GM12878 (cell line): ENCODE data around the gene MYO3B. TPM values are rescaled to one million over a fixed set of nuclear protein-coding genes. Genes with fewer than 3 reads are reported as not detected.

Experiments used
- ATAC-seq: fragments of 200-7000 bp; cut with Tn5 transposase; 3 replicates; pipeline ENCODE4 v1.9.1; 2020; ENCODE audit warnings: mild to moderate bottlenecking, moderate library complexity
- BruUV-seq: library from RNA; stranded (reverse); fragments of 400-500 nt; replicated peaks from 2 replicates; lab custom pipeline; 2021; lab: Mats Ljungman, UMichigan
- CTCF ChIA-PET: fragments of 300-600 bp; sonication (Branson Sonifier 250); formaldehyde crosslinking; extraction: SDS; loops from one replicate; lab custom pipeline; 2021; ENCODE audit warnings: inconsistent platforms; lab: Yijun Ruan, JAX
- POLR2A ChIA-PET: fragments of 350-600 bp; formaldehyde crosslinking; extraction: SDS; loops from one replicate; lab custom pipeline; 2021; ENCODE audit warnings: inconsistent platforms; lab: Charles Lee
- RAD21 ChIA-PET: fragments of 300-600 bp; sonication (Branson Sonifier 250); formaldehyde crosslinking; loops from one replicate; lab custom pipeline; 2023; ENCODE audit warnings: antibody characterized with exemption; ENCODE audit not compliant: unreplicated experiment; lab: Charles Lee
- SMC1A ChIA-PET: fragments of 300-600 bp; sonication (Branson Sonifier 250); formaldehyde crosslinking; loops from one replicate; lab custom pipeline; 2023; ENCODE audit not compliant: unreplicated experiment, uncharacterized antibody; lab: Charles Lee
- DNase-seq: peaks from one replicate; pipeline ENCODE4 v3.0.0-alpha.2; 2011; ENCODE audit warnings: low read depth, low spot score
- FAIRE-seq: peaks from 3 replicates; lab custom pipeline; 2011; peaks lifted over from hg19 to GRCh38; lab: Jason Lieb, UNC
- H2AFZ ChIP-seq: 2 replicates; pipeline ENCODE4 v1.6.0; 2011; ENCODE audit warnings: low read depth, low read length, control low read depth; ENCODE audit not compliant: control insufficient read depth
- H3K27ac ChIP-seq: 2 replicates; pipeline ENCODE4 v1.5.1; 2011; ENCODE audit warnings: control low read depth; ENCODE audit not compliant: control insufficient read depth, insufficient read depth
- H3K27me3 ChIP-seq, 2 experiments: replicated peaks in 1 of 2; 2 replicates each; pipeline versions ENCODE4 v1.6.0 to v1.6.1; 2011; ENCODE audit warnings: low read length in 1 of 2; ENCODE audit not compliant: control insufficient read depth in 2 of 2, insufficient read depth in 2 of 2
- H3K36me3 ChIP-seq, 2 experiments: 2 replicates each; pipeline ENCODE4 v1.5.1; 2011; ENCODE audit warnings: low read length in 1 of 2; ENCODE audit not compliant: control insufficient read depth in 2 of 2, insufficient read depth in 2 of 2
- H3K4me1 ChIP-seq: 2 replicates; pipeline ENCODE4 v1.6.1; 2011; ENCODE audit warnings: mild to moderate bottlenecking, low read length, moderate library complexity, mixed read lengths; ENCODE audit not compliant: control insufficient read depth, insufficient read depth
- H3K4me2 ChIP-seq: 2 replicates; pipeline ENCODE4 v1.6.0; 2011; ENCODE audit warnings: control low read depth; ENCODE audit not compliant: control insufficient read depth, insufficient read depth
- H3K4me3 ChIP-seq: fragments of 200-600 bp; sonication (generic); 2 replicates; pipeline ENCODE4 v1.5.1; 2016
- H3K79me2 ChIP-seq: 2 replicates; pipeline ENCODE4 v1.6.0; 2011; ENCODE audit warnings: low read length; ENCODE audit not compliant: control insufficient read depth, insufficient read depth
- H3K9ac ChIP-seq: 2 replicates; pipeline ENCODE4 v1.8.0; 2011; ENCODE audit warnings: low read length, control low read depth, mixed read lengths; ENCODE audit not compliant: control insufficient read depth, insufficient read depth
- H3K9me3 ChIP-seq: replicated peaks from 3 replicates; pipeline ENCODE4 v1.5.1; 2011; ENCODE audit warnings: mild to moderate bottlenecking, low read length; ENCODE audit not compliant: control insufficient read depth, insufficient read depth
- H4K20me1 ChIP-seq: 2 replicates; pipeline ENCODE4 v1.6.0; 2011; ENCODE audit not compliant: control insufficient read depth, insufficient read depth
- BRCA1 ChIP-seq: IDR thresholded peaks from 2 replicates; pipeline ENCODE4 v1.6.1; 2011; ENCODE audit warnings: low read depth, low read length, improper control_type of control experiment
- CEBPB ChIP-seq, 2 experiments: fragments of 150-350 bp in 1 of 2; IDR thresholded peaks; 2 replicates each; pipeline ENCODE4 v1.6.1; 2012 to 2014; ENCODE audit warnings: low read depth in 2 of 2, low read length in 2 of 2, borderline replicate concordance in 1 of 2, inconsistent platforms in 1 of 2
- EZH2 ChIP-seq: IDR thresholded peaks from 2 replicates; pipeline ENCODE4 v1.6.1; 2012; ENCODE audit warnings: low read depth, mild to moderate bottlenecking, control low read depth, inconsistent platforms, low read length, borderline replicate concordance; ENCODE audit not compliant: control insufficient read depth
- NBN ChIP-seq: fragments of 450-650 bp; IDR thresholded peaks from 2 replicates; pipeline ENCODE4 v1.6.1; 2016
- NFXL1 ChIP-seq: fragments of 450-650 bp; IDR thresholded peaks from 2 replicates; pipeline ENCODE4 v1.6.1; 2017; ENCODE audit warnings: antibody characterized with exemption, mild to moderate bottlenecking, borderline replicate concordance
- NFYA ChIP-seq: IDR thresholded peaks from 2 replicates; pipeline ENCODE4 v1.6.1; 2011; ENCODE audit warnings: low read depth, mild to moderate bottlenecking, low read length, improper control_type of control experiment, borderline replicate concordance
- PAX5 ChIP-seq: IDR thresholded peaks from 2 replicates; pipeline ENCODE4 v1.6.1; 2011; ENCODE audit warnings: low read depth, low read length, borderline replicate concordance
- ZNF384 ChIP-seq: IDR thresholded peaks from 2 replicates; pipeline ENCODE4 v1.6.1; 2012; ENCODE audit warnings: low read depth, mild to moderate bottlenecking, low read length, improper control_type of control experiment, borderline replicate concordance
- ZSCAN29 ChIP-seq: fragments of 450-650 bp; IDR thresholded peaks from 2 replicates; pipeline ENCODE4 v1.6.1; 2017; ENCODE audit warnings: mild to moderate bottlenecking, moderate library complexity
- WGBS: methylation state at CpG from one replicate; pipeline ENCODE4 v1.1.6; 2016; ENCODE audit warnings: low lambda C conversion rate; ENCODE audit not compliant: insufficient replicate concordance, insufficient coverage; ENCODE audit errors: missing lambda C conversion rate; 5-methylcytosine and 5-hydroxymethylcytosine counted together
- in situ Hi-C: fragments of 300-500 bp; cut with MboI; formaldehyde crosslinking; loops from 9 replicates; pipeline ENCODE4 v1.14.3; 2018; ENCODE audit warnings: mixed read lengths
- intact Hi-C: fragments of 100-400 bp; cut with micrococcal nuclease; formaldehyde crosslinking; loops from one replicate; pipeline ENCODE4 v1.14.2; 2022; ENCODE audit not compliant: unreplicated experiment
- polyA plus RNA-seq, 11 experiments: library from polyadenylated mRNA; depleted of rRNA in 4 of 11; unstranded in 6 of 11; stranded (reverse) in 5 of 11; fragments of >200 nt; fragmentation: Nextera tagmentation in 4 of 11; fragmentation: Illumina TruSeq in 1 of 11; extraction: Ambion mirVana in 4 of 11; extraction: Trizol in 1 of 11; gene quantifications; 1 replicate in 1 of 11; 2 replicates in 10 of 11; pipeline versions ENCODE4 v1.2.1 to v1.2.3, GENCODE V29; 2011 to 2016; ENCODE audit warnings: inconsistent platforms in 2 of 11, missing spikeins in 2 of 11, low read depth in 1 of 11
- total RNA-seq, 4 experiments: library from RNA; depleted of rRNA in 3 of 4; stranded (reverse); fragments of >200 nt in 3 of 4; fragmentation: Illumina TruSeq in 1 of 4; extraction: Trizol in 1 of 4; gene quantifications; 2 replicates each; pipeline versions ENCODE4 v1.2.1 to v1.2.3, GENCODE V29; 2013 to 2021
- TF ChIP-seq, protein P1 (sequence below): fragments of 450-650 bp; IDR thresholded peaks from 2 replicates; pipeline ENCODE4 v1.6.1; 2017; ENCODE audit warnings: antibody characterized with exemption, mild to moderate bottlenecking, moderate library complexity
- TF ChIP-seq, protein P2 (sequence below): IDR thresholded peaks from 2 replicates; pipeline ENCODE4 v1.6.1; 2012; ENCODE audit warnings: low read depth, low read length, improper control_type of control experiment
- TF ChIP-seq, protein P3 (sequence below): fragments of 450-650 bp; IDR thresholded peaks from 2 replicates; pipeline ENCODE4 v1.6.1; 2017; ENCODE audit warnings: mild to moderate bottlenecking, moderate library complexity
- TF ChIP-seq, protein P4 (sequence below): fragments of 150-350 bp; IDR thresholded peaks from 2 replicates; pipeline ENCODE4 v1.6.1; 2016; ENCODE audit warnings: low read depth, low read length

MYO3B gene
- total and polyA plus RNA-seq, 10 of the 15 experiments (the other 5 are each of a cell fraction or from before 2014, with no cell fraction given) = 1.1 to 7.1 (median 2.1) TPM

DNA sequence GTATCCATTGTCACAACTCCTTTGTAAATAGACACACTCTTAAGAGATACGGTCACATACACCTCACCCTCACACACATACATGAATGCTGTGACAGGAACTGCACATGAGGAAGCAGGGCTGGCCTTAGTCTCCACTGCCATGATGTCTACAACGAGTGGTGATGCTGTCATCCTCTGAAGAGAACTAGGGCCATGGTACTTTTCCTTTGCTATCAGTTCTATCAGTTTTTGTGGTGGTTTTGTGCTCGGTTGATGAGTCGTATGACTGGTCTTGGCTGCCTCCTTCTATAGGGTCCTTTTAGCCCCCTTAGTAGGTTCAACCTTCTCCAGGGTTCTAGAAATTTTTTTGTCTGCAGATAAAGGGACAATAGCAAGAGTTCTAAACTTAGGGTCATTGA, 66.0 kb downstream of the MYO3B start:
- ATAC-seq (no peak), DNase-seq (no peak), FAIRE-seq (no peak)
- no peak overlapping the region for H2AFZ ChIP-seq
- no peaks in the 10 kb centered on the region for H3K79me2 ChIP-seq
- CTCF ChIA-PET = interaction anchor here (0.6 to 2.1 kb wide), 4 partner anchors 53 to 126 kb away, joined by 3 to 8 read pairs (median 4); no protein-coding TSS in a partner anchor
- no peak overlapping the region for H3K4me2 ChIP-seq
- no peaks in the 10 kb centered on the region for H3K4me1 ChIP-seq
- H3K9me3 ChIP-seq = no peaks in the 10 kb centered on the region
- no peak overlapping the region for H3K4me3 ChIP-seq
- in situ Hi-C loops (no loop called here), intact Hi-C loops (no loop called here)
- H4K20me1 ChIP-seq = no peaks in the 10 kb centered on the region
- H3K27me3 ChIP-seq = no peaks in the 10 kb centered on the region
- H3K27ac ChIP-seq = no peak overlapping the region
- H3K36me3 ChIP-seq = no peaks in the 10 kb centered on the region; a peak in 1 of 4 replicates
- WGBS = 29% methylated on average over 4 of the region's 4 CpGs
- TF ChIP-seq EZH2 (no peak), NBN (no peak), BRCA1 (no peak), CEBPB (IDR thresholded peaks at IDR 0.05; ENCODE audit: borderline replicate concordance in 1 of 2, low read depth in 2 of 2, low read length in 2 of 2) (no peak), NFYA (no peak), ZNF384 (no peak), NFXL1 (no peak), ZSCAN29 (no peak), PAX5 (no peak)
- TF ChIP-seq, protein P1, sequence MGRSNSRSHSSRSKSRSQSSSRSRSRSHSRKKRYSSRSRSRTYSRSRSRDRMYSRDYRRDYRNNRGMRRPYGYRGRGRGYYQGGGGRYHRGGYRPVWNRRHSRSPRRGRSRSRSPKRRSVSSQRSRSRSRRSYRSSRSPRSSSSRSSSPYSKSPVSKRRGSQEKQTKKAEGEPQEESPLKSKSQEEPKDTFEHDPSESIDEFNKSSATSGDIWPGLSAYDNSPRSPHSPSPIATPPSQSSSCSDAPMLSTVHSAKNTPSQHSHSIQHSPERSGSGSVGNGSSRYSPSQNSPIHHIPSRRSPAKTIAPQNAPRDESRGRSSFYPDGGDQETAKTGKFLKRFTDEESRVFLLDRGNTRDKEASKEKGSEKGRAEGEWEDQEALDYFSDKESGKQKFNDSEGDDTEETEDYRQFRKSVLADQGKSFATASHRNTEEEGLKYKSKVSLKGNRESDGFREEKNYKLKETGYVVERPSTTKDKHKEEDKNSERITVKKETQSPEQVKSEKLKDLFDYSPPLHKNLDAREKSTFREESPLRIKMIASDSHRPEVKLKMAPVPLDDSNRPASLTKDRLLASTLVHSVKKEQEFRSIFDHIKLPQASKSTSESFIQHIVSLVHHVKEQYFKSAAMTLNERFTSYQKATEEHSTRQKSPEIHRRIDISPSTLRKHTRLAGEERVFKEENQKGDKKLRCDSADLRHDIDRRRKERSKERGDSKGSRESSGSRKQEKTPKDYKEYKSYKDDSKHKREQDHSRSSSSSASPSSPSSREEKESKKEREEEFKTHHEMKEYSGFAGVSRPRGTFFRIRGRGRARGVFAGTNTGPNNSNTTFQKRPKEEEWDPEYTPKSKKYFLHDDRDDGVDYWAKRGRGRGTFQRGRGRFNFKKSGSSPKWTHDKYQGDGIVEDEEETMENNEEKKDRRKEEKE = no peak
- TF ChIP-seq, protein P2, sequence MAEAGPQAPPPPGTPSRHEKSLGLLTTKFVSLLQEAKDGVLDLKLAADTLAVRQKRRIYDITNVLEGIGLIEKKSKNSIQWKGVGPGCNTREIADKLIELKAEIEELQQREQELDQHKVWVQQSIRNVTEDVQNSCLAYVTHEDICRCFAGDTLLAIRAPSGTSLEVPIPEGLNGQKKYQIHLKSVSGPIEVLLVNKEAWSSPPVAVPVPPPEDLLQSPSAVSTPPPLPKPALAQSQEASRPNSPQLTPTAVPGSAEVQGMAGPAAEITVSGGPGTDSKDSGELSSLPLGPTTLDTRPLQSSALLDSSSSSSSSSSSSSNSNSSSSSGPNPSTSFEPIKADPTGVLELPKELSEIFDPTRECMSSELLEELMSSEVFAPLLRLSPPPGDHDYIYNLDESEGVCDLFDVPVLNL = no peak
- TF ChIP-seq, protein P3, sequence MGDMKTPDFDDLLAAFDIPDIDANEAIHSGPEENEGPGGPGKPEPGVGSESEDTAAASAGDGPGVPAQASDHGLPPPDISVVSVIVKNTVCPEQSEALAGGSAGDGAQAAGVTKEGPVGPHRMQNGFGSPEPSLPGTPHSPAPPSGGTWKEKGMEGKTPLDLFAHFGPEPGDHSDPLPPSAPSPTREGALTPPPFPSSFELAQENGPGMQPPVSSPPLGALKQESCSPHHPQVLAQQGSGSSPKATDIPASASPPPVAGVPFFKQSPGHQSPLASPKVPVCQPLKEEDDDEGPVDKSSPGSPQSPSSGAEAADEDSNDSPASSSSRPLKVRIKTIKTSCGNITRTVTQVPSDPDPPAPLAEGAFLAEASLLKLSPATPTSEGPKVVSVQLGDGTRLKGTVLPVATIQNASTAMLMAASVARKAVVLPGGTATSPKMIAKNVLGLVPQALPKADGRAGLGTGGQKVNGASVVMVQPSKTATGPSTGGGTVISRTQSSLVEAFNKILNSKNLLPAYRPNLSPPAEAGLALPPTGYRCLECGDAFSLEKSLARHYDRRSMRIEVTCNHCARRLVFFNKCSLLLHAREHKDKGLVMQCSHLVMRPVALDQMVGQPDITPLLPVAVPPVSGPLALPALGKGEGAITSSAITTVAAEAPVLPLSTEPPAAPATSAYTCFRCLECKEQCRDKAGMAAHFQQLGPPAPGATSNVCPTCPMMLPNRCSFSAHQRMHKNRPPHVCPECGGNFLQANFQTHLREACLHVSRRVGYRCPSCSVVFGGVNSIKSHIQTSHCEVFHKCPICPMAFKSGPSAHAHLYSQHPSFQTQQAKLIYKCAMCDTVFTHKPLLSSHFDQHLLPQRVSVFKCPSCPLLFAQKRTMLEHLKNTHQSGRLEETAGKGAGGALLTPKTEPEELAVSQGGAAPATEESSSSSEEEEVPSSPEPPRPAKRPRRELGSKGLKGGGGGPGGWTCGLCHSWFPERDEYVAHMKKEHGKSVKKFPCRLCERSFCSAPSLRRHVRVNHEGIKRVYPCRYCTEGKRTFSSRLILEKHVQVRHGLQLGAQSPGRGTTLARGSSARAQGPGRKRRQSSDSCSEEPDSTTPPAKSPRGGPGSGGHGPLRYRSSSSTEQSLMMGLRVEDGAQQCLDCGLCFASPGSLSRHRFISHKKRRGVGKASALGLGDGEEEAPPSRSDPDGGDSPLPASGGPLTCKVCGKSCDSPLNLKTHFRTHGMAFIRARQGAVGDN = no peak
- TF ChIP-seq, protein P4, sequence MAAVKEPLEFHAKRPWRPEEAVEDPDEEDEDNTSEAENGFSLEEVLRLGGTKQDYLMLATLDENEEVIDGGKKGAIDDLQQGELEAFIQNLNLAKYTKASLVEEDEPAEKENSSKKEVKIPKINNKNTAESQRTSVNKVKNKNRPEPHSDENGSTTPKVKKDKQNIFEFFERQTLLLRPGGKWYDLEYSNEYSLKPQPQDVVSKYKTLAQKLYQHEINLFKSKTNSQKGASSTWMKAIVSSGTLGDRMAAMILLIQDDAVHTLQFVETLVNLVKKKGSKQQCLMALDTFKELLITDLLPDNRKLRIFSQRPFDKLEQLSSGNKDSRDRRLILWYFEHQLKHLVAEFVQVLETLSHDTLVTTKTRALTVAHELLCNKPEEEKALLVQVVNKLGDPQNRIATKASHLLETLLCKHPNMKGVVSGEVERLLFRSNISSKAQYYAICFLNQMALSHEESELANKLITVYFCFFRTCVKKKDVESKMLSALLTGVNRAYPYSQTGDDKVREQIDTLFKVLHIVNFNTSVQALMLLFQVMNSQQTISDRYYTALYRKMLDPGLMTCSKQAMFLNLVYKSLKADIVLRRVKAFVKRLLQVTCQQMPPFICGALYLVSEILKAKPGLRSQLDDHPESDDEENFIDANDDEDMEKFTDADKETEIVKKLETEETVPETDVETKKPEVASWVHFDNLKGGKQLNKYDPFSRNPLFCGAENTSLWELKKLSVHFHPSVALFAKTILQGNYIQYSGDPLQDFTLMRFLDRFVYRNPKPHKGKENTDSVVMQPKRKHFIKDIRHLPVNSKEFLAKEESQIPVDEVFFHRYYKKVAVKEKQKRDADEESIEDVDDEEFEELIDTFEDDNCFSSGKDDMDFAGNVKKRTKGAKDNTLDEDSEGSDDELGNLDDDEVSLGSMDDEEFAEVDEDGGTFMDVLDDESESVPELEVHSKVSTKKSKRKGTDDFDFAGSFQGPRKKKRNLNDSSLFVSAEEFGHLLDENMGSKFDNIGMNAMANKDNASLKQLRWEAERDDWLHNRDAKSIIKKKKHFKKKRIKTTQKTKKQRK = no peak
- SMC1A ChIA-PET = interaction anchor here (1.0 to 2.9 kb wide), 6 partner anchors 12 to 96 kb away, joined by 3 to 9 read pairs (median 3); no protein-coding TSS in a partner anchor
- H3K9ac ChIP-seq = no peak overlapping the region
- POLR2A ChIA-PET = no interaction called here
- RAD21 ChIA-PET = no interaction called here
- no TSS peak for BruUV-seq
